ENCODE results near the gene CUL9. TPM values are rescaled to one million over a fixed set of nuclear protein-coding genes. Genes with fewer than 3 reads are reported as not detected.

Gene CUL9
- total and polyA plus RNA-seq, 4 donors: 19.7 to 45.6 (median 35.5) TPM

DNA sequence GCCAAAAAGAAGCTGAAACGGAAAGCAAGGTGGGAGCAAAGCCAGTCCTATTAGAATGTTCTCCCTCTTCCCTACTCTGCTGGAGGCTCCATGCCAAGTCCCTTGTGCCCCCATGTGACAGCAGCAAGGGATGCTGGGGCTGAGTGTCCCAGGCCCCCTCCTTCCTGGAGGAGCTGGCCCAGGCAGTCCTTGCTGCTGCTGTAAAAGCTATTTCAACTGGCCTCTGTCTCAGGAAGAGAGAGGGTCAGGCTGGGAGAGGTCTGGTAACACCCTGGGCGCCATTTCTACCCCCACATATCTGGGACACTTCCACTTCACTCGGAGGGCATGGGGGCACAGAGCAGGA lies 86.3 kb downstream of the CUL9 start:
- peaks cover 0 to 3% (median 0%) of the 10 kb centered on the region in 3 donors for H3K27me3 ChIP-seq (ENCODE audit: control insufficient read depth in 3 of 3, insufficient read depth in 3 of 3, low read length in 2 of 3)
- peaks cover 0 to 32% (median 13%) of the 10 kb centered on the region in 5 donors for H3K4me1 ChIP-seq (ENCODE audit: control insufficient read depth in 5 of 5, insufficient read depth in 5 of 5, low read length in 5 of 5)
- WGBS, 2 donors: 65 to 71% methylated on average over 3 of the region's 3 CpGs
- H3K27ac ChIP-seq (ENCODE audit: low read depth in 1 of 2, low read length in 1 of 2): peak overlapping the region in 1 of 2 donors; percentile 62
- H3K9ac ChIP-seq (ENCODE audit: insufficient read depth in 1 of 2, low read length in 2 of 2): no peak overlapping the region
- TF ChIP-seq, protein P1, sequence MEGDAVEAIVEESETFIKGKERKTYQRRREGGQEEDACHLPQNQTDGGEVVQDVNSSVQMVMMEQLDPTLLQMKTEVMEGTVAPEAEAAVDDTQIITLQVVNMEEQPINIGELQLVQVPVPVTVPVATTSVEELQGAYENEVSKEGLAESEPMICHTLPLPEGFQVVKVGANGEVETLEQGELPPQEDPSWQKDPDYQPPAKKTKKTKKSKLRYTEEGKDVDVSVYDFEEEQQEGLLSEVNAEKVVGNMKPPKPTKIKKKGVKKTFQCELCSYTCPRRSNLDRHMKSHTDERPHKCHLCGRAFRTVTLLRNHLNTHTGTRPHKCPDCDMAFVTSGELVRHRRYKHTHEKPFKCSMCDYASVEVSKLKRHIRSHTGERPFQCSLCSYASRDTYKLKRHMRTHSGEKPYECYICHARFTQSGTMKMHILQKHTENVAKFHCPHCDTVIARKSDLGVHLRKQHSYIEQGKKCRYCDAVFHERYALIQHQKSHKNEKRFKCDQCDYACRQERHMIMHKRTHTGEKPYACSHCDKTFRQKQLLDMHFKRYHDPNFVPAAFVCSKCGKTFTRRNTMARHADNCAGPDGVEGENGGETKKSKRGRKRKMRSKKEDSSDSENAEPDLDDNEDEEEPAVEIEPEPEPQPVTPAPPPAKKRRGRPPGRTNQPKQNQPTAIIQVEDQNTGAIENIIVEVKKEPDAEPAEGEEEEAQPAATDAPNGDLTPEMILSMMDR (IDR thresholded peaks at IDR 0.05; ENCODE audit: control extremely low read depth, extremely low read depth): no peak
- H3K4me3 ChIP-seq: no peak overlapping the region
- H3K36me3 ChIP-seq (ENCODE audit: control insufficient read depth in 4 of 4, insufficient read depth in 4 of 4, low read length in 4 of 4): no peaks in the 10 kb centered on the region
- H3K9me3 ChIP-seq (ENCODE audit: control insufficient read depth in 4 of 4, insufficient read depth in 3 of 4, low read length in 3 of 4): no peaks in the 10 kb centered on the region
- ATAC-seq (ENCODE audit: insufficient read depth, low FRiP score) (no peak), DNase-seq (peak; percentile 80 to 85 (median 84))

- WGBS, 2 donors: 75 to 77% methylated on average over 10 of the region's 10 CpGs
- ATAC-seq (ENCODE audit: insufficient read depth, low FRiP score) (no peak), DNase-seq (no peak)
- Histone ChIP-seq H3K9ac (ENCODE audit: insufficient read depth in 1 of 2, low read length in 2 of 2) (no peak overlapping the region), H3K9me3 (ENCODE audit: control insufficient read depth in 4 of 4, insufficient read depth in 3 of 4, low read length in 3 of 4) (no peaks in the 10 kb centered on the region), H3K4me1 (ENCODE audit: control insufficient read depth in 5 of 5, insufficient read depth in 5 of 5, low read length in 5 of 5) (peaks cover 0 to 32% (median 13%) of the 10 kb centered on the region in 5 donors), H3K27ac (ENCODE audit: low read depth in 1 of 2, low read length in 1 of 2) (peak overlapping the region in 1 of 2 donors; percentile 62), H3K4me3 (no peak overlapping the region), H3K36me3 (ENCODE audit: control insufficient read depth in 4 of 4, insufficient read depth in 4 of 4, low read length in 4 of 4) (no peaks in the 10 kb centered on the region), H3K27me3 (ENCODE audit: control insufficient read depth in 3 of 3, insufficient read depth in 3 of 3, low read length in 2 of 3) (peaks cover 0 to 3% (median under 1%) of the 10 kb centered on the region in 3 donors)
- TF ChIP-seq, protein P1 (IDR thresholded peaks at IDR 0.05; ENCODE audit: control extremely low read depth, extremely low read depth): no peak
These were observed 86.8 kb downstream of the CUL9 start for GRCh38 chr6:43268782-43269272.

DNA sequence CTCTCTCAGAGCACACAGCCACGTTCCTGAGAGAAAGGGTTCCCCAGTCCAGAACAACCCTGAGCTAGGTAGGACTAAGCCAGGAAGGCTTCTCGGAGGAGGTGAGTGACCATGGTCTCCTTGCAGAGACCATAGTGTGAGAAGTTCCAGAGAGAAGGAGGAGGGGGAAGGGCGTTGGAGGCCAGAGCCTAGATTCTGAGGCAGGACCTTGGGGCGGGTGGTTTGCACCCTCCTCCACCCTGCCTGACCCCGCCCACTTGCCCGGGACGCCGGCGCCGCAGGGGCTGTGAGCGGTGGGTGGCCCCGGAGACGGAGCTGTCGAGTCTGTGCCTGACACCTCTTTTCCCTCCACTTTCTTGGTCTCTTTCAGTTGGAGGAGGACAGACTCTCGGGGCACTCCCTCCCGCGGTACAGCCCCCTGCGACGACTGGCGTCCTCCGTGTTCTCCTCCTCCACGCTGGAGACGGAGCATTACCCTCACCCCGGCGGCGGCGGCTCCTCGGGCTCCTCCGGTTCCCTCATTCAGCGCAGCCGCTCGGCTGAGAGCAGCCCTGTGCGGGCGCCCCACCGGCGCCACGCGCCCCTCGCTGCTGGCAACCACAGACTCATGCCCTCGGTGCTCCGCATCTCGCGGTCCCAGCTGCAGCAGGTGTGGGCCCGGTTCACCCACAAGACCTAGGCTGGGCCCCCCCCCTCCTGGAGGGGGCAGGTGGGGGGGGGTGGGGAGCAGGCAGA lies 87.4 kb downstream of the CUL9 start:
- Histone ChIP-seq H3K9me3 (ENCODE audit: control insufficient read depth in 4 of 4, insufficient read depth in 3 of 4, low read length in 3 of 4) (no peaks in the 10 kb centered on the region), H3K36me3 (ENCODE audit: control insufficient read depth in 4 of 4, insufficient read depth in 4 of 4, low read length in 4 of 4) (no peaks in the 10 kb centered on the region), H3K27ac (ENCODE audit: low read depth in 1 of 2, low read length in 1 of 2) (no peak overlapping the region), H3K4me1 (ENCODE audit: control insufficient read depth in 5 of 5, insufficient read depth in 5 of 5, low read length in 5 of 5) (peaks cover 0 to 32% (median 13%) of the 10 kb centered on the region in 5 donors), H3K4me3 (no peak overlapping the region), H3K27me3 (ENCODE audit: control insufficient read depth in 3 of 3, insufficient read depth in 3 of 3, low read length in 2 of 3) (peaks cover 0 to 6% (median 6%) of the 10 kb centered on the region in 3 donors), H3K9ac (ENCODE audit: insufficient read depth in 1 of 2, low read length in 2 of 2) (no peak overlapping the region)
- DNase-seq (peak; percentile 62 to 74 (median 68)), ATAC-seq (ENCODE audit: insufficient read depth, low FRiP score) (no peak)
- WGBS, 2 donors: 6 to 9% methylated on average over 44 of the region's 44 CpGs
- TF ChIP-seq, protein P1 (IDR thresholded peaks at IDR 0.05; ENCODE audit: control extremely low read depth, extremely low read depth): no peak

Measured in lung (tissue), 12 donors.